Activated naive CD4-positive, alpha-beta T cell treated with anti-CD3 and anti-CD28 coated beads, Interleukin-2, amount 50 U/mL, for 72 hours (primary cell): ENCODE results near the gene TMEM167A. TPM values are rescaled to one million over a fixed set of nuclear protein-coding genes. Genes with fewer than 3 reads are reported as not detected.

Experiments used
- ATAC-seq, 2 donors: fragments of 150-1000 bp; cut with Tn5 transposase; 2 replicates each; pipeline ENCODE4 v1.10.0; 2021; ENCODE audit warnings: mild to moderate bottlenecking in 2 of 2, moderate library complexity in 2 of 2
- DNase-seq, 2 donors: peaks; one replicate each; pipeline ENCODE4 v3.0.0; 2021 to 2022; ENCODE audit warnings: low spot score in 2 of 2
- H3K27ac Mint-ChIP-seq, 2 donors: one replicate each; pipeline ENCODE4 v1.8.0; 2022; ENCODE audit warnings: mild to moderate bottlenecking in 2 of 2, mixed read lengths in 2 of 2
- H3K36me3 Mint-ChIP-seq, 2 donors: one replicate each; pipeline ENCODE4 v1.8.0; 2022; ENCODE audit warnings: mixed read lengths in 2 of 2
- H3K9me3 Mint-ChIP-seq, 2 donors: one replicate each; pipeline ENCODE4 v1.8.0; 2022; ENCODE audit warnings: mixed read lengths in 2 of 2
- total RNA-seq, 2 donors: library from RNA; stranded (reverse); gene quantifications; one replicate each; pipeline ENCODE4 v1.2.3, GENCODE V29; 2022

TMEM167A gene, protein sequence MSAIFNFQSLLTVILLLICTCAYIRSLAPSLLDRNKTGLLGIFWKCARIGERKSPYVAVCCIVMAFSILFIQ
- total RNA-seq: 10 to 100 TPM; 58.4 to 65.5 TPM

DNA sequence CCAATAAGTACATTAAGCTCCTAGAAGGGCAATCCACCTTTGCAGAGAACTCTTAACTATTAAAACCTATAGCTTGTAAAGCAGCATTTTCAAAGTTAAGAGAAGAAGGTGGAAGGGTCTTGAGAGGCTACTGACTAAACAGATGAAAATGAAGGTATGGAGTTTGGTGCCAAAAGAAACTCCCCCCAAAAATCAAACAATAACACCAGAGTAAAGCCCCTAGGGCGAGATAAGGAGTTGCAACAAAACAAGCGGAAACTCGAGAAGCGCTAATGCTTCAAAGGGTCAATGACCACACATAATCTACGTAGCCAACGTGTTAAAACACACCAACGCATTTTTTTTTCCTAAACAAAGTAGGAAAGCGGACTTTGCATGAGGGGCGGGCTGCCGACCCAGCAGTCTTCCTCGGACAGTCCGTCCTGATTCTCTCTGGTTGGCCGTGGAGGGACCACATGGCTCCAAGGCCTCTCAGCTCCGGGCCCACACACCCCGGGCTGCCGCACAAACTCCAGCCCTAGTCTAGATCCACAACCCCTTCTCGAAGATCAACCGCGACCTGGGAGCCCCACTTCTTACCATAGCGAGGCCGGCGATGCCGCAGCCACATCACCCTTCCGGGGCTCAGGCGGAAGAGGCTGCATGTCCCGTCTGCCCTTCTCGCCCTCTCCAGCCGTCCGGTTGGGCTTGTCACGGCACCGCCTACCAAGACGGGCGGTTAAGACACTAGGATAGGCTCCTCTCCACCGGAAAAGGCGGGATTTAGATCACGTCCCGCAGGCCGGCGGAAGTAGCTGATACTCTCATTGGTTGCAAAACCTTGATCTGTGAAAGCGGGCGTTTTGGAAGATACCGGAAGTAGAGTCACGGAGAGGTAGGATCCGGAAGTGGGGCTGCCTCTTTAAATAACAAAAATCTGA, at the start of gene TMEM167A, which contains the start of gene XRCC4:
Gene TMEM167A, minus strand, starts transcription at position 653 of the 920 bp plus-strand sequence. Its CDS starts 71 bp downstream, at position 582.
Gene XRCC4, plus strand, starts transcription at position 806 of the 920 bp plus-strand sequence. CDS start 27,373 bp downstream, outside the sequence.
- Mint-ChIP-seq H3K27ac (peak within 1 kb of the TSS; percentile 98 to 99), H3K9me3 (no peaks in the 10 kb centered on the region), H3K36me3 (peaks cover 34 to 41% of the 10 kb centered on the region in 2 donors)
- DNase-seq (peak; percentile 87 to 96), ATAC-seq (peak; percentile 100)

DNA sequence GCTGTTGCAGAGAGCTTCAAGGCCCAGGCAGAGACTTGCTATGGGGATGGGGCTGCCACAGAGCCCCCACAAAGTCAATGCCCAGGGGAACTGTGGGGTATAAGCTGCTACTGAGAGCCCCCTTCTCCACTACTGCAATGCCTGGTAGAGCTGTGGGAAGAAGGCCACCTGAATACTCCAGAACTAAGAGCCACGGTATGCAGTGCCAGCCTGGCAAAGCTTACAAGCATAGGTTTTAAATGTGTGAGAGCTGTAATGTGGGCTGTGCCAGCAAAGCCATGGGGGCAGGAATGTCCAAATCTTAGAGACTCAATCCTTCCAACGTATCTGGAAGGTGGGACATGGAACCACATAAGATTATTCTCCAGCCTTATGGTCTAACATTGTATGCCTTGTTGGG, 49.3 kb upstream of the TMEM167A start:
- Mint-ChIP-seq H3K9me3 (peaks cover 5 to 15% of the 10 kb centered on the region in 2 donors), H3K27ac (no peak overlapping the region)

GRCh38 chr5:83125560-83125959, 48.4 kb upstream of the TMEM167A start:
- ATAC-seq: no peak
- Mint-ChIP-seq H3K9me3 (peaks cover 0 to 10% of the 10 kb centered on the region in 2 donors), H3K36me3 (peaks cover 19 to 29% of the 10 kb centered on the region in 2 donors), H3K27ac (no peak overlapping the region)
- DNase-seq: no peak

More for the DNA sequence above, 49.3 kb upstream of the TMEM167A start:
- DNase-seq (no peak), ATAC-seq (no peak)
- H3K36me3 Mint-ChIP-seq: peaks cover 27 to 36% of the 10 kb centered on the region in 2 donors

DNA sequence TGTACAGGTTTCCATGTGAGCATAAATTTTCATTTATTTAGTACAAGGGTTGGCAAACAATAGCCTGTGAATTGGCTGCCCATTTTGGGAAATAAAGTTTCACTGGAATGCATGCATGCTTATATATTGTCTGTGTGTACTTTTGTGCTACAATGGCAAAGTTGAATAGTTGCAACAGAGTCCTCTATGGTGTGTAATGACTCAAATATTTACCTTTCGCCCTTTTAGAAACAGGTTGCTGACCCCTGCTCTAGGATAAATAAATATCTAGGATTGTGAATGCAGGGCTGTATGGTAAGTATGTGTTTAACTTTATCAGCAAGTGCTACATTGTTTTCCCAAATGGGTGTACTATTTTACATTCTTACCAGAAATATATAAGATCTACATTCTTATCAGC, 47.4 kb upstream of the TMEM167A start:
- peaks cover 0 to 10% of the 10 kb centered on the region in 2 donors for H3K9me3 Mint-ChIP-seq
- ATAC-seq: no peak
- H3K27ac Mint-ChIP-seq: no peak overlapping the region
- peaks cover 14 to 20% of the 10 kb centered on the region in 2 donors for H3K36me3 Mint-ChIP-seq
- no peak for DNase-seq

DNA sequence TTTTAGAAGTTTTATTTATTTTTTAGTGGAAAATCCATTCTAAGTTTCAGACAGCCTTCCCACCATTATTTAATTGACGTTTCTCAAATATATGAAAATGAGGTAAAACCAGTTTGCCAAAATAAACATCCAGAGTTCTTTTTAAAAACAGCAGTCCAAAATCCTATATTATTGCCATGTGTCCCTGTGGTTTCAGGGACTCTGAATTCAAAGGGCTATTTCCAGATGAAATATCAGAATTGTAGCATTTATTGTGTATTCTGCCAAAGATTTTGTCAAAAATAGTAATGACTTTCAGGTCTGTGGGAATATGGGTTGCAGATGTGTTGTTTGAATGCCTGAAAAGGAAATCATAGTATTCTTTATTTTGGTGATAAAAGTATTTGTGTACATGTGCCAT, 41.8 kb upstream of the TMEM167A start:
- no peak for DNase-seq
- H3K9me3 Mint-ChIP-seq: peaks cover 7 to 10% of the 10 kb centered on the region in 2 donors
- no peak for ATAC-seq
- peaks cover 17 to 20% of the 10 kb centered on the region in 2 donors for H3K36me3 Mint-ChIP-seq
- H3K27ac Mint-ChIP-seq: no peak overlapping the region

GRCh38 chr5:83118471-83118870, 41.3 kb upstream of the TMEM167A start:
- DNase-seq (no peak), ATAC-seq (no peak)
- peaks cover 17 to 21% of the 10 kb centered on the region in 2 donors for H3K36me3 Mint-ChIP-seq
- H3K27ac Mint-ChIP-seq: no peak overlapping the region
- H3K9me3 Mint-ChIP-seq: peaks cover 7 to 10% of the 10 kb centered on the region in 2 donors

DNA sequence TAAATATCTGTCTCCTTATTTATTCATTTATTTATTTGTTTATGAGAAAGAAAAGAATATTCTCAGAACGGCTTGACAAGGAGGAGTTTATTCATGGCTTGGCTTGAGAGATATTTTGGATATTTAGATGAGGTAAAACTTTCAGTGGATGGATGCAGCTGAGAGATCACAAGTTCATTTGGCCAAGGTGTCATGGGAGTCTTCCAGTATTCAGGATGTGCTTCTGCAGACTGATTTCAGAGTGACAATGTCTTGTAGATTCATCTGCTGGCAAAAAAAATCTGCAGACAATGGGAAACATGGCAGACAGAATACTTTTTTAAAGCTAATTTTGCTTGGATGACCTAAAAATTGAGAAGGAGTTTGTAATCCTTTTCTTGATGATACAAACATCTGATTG, 38.6 kb upstream of the TMEM167A start:
- Mint-ChIP-seq H3K9me3 (peaks cover 7 to 18% of the 10 kb centered on the region in 2 donors), H3K36me3 (peaks cover 30 to 34% of the 10 kb centered on the region in 2 donors), H3K27ac (no peak overlapping the region)
- ATAC-seq (no peak), DNase-seq (no peak)

DNA sequence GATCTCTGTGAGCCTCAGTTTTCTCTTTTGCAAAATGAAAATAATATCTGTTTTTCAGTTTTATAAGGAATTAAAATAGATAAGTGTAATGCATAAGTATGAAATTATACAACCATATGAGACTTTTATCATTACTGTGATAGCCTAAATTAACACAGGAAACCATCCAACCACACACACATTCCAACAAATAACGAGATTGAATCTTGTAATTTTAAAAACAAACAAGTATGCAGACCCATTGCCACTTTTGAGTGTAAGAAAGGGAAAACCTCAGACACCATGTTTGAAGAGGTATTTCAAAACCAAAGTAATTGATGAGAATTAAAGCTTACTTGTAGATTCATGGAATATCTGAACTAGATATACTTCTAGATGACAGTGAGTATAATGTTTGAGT, 32.2 kb upstream of the TMEM167A start:
- H3K27ac Mint-ChIP-seq: no peak overlapping the region
- peaks cover 18 to 20% of the 10 kb centered on the region in 2 donors for H3K36me3 Mint-ChIP-seq
- ATAC-seq (no peak), DNase-seq (no peak)
- peaks cover under 1 to 9% of the 10 kb centered on the region in 2 donors for H3K9me3 Mint-ChIP-seq

DNA sequence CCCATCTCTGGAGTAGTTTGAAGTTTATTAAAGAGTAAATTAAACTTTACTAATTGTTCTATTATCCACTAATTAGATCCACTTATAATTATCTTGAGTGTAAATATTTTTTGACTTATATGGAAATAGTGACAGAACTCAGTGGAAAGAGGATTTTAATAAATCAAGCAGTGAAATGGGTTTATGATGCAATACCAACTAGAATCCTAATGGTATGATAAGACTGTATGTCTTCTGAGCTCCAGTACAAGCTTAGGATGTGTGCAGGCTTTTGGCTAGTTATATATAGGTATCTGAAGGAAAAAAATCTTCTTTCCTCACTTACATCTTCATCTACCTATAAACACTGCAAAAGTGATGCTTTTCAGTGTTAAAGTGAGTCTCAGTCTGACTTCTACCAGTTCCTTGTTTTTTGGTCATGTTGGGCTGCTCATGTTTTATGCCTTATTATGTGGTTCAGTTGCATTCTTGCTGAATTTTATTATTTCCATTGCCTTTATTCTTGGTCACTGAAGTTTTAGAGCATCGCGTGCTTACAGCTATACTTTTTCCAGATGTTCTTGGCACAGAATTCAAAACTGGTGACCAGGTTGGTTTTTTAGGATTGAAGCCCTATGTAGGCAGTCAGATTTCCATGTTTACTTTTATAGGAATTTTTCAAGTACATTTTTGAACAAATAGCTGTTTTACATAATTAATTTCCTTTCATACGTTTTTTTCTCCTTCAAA, 30.7 kb upstream of the TMEM167A start:
- H3K36me3 Mint-ChIP-seq: peaks cover 9 to 13% of the 10 kb centered on the region in 2 donors
- DNase-seq (no peak), ATAC-seq (no peak)
- no peak overlapping the region for H3K27ac Mint-ChIP-seq
- peaks cover 0 to 4% of the 10 kb centered on the region in 2 donors for H3K9me3 Mint-ChIP-seq

DNA sequence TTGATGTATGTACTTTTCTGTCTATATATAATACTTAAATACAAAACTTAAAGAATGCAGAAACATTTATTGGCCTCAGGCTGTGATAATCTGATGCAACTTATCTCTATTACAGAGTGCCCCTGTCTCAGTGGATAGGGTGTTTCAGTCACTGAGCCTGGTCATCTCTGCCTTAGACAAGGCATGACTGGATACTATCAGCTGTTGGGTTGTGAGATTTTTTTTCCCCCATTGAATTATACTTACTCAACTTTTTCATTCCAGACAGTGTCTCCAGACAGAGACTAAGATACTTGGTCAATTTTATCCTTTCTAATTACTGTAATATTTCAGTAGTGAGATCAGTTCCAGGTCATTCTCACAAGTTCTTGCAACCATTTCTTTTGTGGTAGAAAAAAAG, 26.8 kb upstream of the TMEM167A start:
- no peak for ATAC-seq
- Mint-ChIP-seq H3K9me3 (no peaks in the 10 kb centered on the region), H3K27ac (no peak overlapping the region), H3K36me3 (peaks cover 0 to 5% of the 10 kb centered on the region in 2 donors)
- no peak for DNase-seq

DNA sequence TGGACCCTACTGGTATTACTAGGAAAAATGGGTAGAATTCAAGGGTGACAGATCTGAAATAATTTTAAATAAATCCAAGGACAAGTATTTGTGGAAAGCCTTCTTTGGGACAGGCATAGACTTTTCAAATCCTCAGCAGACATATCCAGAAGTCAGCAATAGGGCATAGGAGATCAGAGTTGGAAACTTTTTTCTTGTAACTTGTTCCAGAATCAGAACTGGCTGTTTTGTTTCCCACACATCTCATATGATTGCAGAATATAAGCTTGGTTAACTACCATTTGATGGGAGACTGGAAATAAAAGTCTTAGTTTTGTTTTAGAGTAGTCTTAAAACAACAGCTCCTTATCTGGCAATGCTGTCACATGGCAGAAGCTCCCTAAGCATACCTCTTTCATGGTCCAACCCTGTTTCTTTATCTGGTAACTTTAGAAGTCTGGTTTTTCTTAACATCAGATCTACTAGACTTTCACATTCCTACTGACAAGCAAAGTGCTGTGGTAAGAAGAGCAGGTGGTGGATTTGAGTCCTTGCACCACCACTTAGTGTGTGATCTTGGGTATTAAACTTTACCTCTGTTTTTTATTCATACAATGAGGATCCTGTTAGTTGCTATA, 25.3 kb upstream of the TMEM167A start:
- Mint-ChIP-seq H3K36me3 (peaks cover 0 to 5% of the 10 kb centered on the region in 2 donors), H3K27ac (no peak overlapping the region), H3K9me3 (no peaks in the 10 kb centered on the region)
- ATAC-seq (no peak), DNase-seq (no peak)

GRCh38 chr5:83101514-83101913, 24.3 kb upstream of the TMEM167A start:
- no peak for ATAC-seq
- Mint-ChIP-seq H3K9me3 (no peaks in the 10 kb centered on the region), H3K36me3 (no peaks in the 10 kb centered on the region), H3K27ac (no peak overlapping the region)
- DNase-seq: no peak

- H3K9me3 Mint-ChIP-seq: peaks cover under 1 to 7% of the 10 kb centered on the region in 2 donors
- peaks cover 12 to 14% of the 10 kb centered on the region in 2 donors for H3K36me3 Mint-ChIP-seq
- ATAC-seq (no peak), DNase-seq (no peak)
- H3K27ac Mint-ChIP-seq: no peak overlapping the region
Measured at GRCh38 chr5:83099445-83099844, 22.3 kb upstream of the TMEM167A start.

DNA sequence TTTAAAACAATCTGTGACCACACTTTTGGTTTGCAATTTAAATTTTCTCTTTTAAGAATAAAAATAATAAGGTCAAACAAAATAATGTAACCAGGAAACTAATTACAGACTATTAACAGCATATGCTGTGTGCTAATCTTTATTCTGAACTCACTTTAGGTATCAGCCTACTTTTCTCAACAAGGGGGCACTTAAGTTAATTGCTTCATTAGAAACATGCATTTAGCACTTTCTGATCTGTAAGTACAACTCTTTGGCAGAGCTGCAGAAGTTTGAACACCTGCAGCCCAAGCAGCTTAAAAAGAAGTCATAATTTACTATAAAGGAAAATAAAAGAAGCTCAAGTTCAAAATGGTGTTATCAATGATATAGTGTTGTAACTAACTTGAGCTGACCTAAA, 21.8 kb upstream of the TMEM167A start:
- no peak for ATAC-seq
- Mint-ChIP-seq H3K36me3 (peaks cover 17 to 19% of the 10 kb centered on the region in 2 donors), H3K27ac (no peak overlapping the region), H3K9me3 (peaks cover 5 to 12% of the 10 kb centered on the region in 2 donors)
- DNase-seq: no peak

GRCh38 chr5:83097689-83098231, 20.6 kb upstream of the TMEM167A start:
- ATAC-seq: no peak
- H3K36me3 Mint-ChIP-seq: peaks cover 29% of the 10 kb centered on the region in 2 donors
- H3K9me3 Mint-ChIP-seq: peaks cover 15 to 22% of the 10 kb centered on the region in 2 donors

DNA sequence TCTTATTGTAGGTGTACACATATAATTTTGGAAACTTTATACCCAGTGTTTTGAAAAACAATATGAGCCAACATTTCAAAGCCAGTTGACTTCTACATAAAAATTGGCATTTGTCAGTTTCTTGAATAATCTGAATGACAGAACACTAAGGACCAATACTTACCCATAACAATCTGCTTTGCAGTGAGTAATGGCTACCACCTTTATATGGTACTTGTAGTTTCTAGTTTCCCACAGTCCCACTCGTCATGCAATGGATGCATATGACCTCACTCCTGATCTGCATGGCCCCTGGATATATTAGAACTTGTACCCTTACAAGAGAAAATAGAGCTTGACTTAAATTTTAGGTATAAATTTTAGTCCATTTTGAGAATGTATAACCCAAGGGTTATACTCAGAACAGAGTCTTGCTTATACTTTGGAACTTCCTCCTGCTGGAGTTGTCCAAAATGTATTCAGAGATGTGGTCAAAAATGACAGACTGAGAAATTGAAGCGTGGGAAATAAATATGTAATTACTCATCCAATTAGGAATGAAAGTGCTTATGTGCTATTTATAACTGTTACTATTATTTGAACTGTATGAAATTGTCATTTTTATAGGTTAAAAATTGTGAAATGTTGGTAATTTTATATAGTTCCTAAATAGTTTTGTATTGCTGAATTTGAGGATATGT, 19.6 kb upstream of the TMEM167A start:
- Mint-ChIP-seq H3K27ac (no peak overlapping the region), H3K9me3 (peaks cover 18 to 25% of the 10 kb centered on the region in 2 donors), H3K36me3 (peaks cover 34 to 39% of the 10 kb centered on the region in 2 donors)
- DNase-seq (no peak), ATAC-seq (no peak)

More at GRCh38 chr5:83097689-83098231, 20.6 kb upstream of the TMEM167A start:
- DNase-seq: no peak
- no peak overlapping the region for H3K27ac Mint-ChIP-seq
